Measurements from ENCODE around the gene NRL.

Gene NRL

DNA sequence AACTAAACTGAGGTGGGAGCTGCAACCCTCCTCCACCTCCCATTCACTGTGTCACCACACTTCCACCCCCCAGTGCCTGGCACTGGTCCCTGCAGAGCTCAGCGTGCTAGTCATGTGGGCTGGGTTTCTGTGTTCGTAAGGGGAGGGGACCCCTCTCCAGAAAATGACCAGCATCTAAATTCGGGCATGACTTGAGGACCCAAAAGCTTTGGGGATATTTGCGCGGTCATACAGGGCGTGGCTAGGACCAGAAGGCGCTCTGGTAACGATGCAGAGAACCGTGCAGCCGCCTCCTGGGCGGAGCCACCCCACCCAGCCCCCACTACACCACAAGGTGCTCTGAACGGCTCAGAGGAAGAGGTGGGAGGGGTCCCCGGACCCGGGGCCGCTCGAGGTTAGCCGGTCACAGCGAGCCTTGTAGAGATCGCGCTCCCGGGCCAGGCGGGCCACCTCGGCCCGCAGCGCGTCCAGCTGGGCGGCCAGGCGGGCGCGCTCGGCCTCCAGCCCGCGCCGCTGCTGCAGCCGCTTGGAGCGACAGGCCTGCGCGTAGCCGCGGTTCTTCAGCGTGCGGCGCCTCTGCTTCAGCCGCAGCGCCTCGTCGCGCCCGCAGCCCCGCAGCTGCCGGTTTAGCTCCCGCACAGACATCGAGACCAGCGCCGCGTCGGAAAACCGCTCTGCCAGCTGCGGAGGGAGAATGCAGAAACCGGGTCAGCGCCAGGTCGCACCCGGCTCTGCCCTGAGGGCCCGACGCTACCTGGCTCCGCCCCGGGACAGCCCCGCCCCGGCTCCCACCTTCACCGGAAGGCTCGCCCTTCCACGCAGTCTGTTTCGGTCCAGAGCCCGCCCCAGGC, 33.6 kb downstream of the NRL start:
- DNase-seq (ENCODE audit: low read depth): peak; percentile 49

DNA sequence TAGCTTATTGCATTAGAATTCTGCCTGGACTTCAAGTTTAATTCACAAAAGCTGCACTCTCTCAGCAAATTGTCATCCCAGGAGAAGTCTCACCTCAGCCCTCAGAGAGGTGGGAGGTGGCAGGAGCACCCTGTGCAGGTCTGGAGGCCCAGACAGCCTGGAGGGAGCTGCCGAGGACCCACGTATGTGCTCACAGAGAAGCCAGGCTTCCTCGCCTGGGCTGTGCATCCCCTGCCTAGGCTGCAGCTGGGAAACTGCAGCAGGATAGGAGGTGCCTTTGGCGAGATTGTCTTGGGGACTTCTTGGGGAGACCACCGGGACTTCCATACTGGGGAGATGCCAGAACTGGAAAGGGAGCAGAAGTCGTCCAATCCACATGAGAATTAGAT, 34.6 kb downstream of the NRL start:
- no peak for DNase-seq (ENCODE audit: low read depth)

DNA sequence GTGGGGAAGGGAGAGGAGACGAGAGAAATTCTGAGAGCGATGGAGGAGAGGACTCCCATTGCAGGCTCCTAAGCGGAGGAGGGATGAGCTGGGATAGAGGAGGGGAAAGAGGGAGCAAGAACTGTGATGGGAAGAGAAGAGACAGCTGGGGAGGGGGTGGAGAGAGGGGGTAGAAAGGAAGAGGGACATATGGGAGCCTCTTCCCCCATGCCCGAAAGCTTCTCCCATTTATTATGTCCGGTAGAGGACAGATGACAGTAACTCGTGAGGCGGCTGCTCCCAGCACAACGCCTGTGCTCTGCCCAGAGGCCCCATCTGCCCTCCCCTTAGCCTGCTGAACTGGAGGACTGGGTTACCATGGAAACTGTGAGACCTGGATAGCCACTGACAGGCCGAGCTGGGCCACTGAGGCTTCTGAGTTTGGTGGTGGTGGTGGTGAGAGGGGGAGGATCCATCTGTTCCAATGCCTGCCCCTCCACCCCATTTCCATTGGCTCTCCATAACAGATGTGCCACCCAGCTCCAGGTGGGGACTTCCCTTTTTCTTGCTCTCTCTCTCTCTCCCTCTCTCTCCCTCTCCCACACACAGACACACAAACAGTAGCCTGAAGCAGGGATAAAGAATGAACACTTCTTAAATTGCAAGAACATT, 35.1 kb downstream of the NRL start:
- DNase-seq (ENCODE audit: low read depth): no peak

DNA sequence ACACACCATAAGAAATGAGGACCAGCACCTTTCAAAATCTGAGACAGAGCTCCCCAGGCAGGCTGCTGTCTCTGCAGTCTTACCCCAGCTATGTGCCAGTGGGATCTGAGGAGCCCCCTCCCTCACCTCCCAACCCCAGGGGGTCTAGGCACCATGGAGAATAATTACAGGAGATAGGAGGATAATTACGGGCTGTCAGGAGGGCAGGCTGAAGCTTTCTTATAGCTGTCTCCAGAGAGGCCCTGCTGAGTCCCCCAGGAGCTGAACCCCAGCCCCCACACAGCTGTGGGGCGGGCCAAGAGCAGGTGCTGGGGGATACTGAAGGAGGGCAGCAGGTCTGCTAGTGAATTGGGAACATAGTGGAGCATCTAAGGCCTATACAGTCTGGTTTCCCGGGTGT, 36.6 kb downstream of the NRL start:
- DNase-seq (ENCODE audit: low read depth): no peak

DNA sequence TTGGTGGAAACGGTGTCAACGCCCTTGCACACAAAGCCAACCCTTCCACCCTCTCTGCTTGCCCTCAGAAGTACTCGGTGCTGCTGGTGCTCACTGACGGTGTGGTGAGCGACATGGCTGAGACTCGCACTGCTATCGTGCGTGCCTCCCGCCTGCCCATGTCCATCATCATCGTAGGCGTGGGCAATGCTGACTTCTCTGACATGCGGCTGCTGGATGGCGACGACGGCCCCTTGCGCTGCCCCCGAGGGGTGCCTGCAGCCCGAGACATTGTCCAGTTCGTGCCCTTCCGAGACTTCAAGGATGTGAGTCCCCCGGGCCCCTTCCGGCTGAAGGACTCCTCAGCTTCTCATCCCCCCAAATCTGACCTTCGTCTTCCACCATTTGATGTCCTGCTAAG, 37.7 kb downstream of the NRL start:
- DNase-seq (ENCODE audit: low read depth): no peak

DNA sequence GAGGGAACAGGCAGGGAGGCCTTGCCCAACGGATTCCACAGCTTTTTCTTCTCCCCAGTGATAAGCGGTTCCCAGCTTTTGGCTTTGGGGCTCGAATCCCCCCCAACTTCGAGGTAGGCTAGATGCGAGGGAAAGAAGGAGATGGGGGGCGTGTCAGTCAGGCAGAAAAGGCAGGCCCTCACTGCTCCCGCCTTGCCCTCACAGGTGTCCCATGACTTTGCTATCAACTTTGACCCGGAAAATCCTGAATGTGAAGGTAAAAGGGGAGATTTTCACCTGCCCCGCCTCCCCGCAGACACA, 38.5 kb downstream of the NRL start:
- no peak for DNase-seq (ENCODE audit: low read depth)

DNA sequence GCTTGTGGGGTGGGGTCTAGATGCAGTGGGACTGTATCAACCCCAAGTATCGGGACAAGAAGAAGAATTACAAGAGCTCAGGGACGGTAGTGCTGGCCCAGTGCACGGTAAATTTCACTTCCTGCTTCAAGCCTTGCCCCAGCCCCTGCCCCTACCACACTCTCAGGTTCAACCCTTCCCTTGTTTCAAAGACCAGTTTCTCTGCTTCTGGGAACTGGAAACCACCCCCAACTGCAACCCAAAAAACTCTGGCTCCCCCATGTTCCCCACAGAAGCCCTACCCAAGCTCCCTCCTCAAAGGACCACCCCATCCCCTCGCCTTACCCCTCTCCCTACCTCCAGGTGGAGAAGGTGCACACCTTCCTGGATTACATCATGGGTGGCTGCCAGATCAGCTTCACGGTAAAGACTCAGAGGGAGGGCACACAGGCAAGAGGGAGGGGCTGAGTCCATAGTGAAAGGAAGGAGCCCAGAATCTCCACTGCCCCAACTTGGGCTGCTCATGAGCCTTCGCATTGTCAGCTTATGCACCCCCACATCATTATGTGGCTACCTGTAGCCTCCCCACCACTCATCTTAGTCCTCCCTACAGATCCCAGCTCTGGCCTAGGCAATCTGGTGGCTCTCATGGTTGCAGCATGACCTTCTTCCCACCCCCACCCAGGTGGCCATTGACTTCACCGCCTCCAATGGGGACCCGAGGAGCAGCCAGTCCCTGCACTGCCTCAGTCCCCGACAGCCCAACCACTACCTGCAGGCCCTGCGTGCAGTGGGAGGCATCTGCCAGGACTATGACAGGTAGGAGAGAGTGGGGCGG, 39.1 kb downstream of the NRL start:
- no peak for DNase-seq (ENCODE audit: low read depth)

DNA sequence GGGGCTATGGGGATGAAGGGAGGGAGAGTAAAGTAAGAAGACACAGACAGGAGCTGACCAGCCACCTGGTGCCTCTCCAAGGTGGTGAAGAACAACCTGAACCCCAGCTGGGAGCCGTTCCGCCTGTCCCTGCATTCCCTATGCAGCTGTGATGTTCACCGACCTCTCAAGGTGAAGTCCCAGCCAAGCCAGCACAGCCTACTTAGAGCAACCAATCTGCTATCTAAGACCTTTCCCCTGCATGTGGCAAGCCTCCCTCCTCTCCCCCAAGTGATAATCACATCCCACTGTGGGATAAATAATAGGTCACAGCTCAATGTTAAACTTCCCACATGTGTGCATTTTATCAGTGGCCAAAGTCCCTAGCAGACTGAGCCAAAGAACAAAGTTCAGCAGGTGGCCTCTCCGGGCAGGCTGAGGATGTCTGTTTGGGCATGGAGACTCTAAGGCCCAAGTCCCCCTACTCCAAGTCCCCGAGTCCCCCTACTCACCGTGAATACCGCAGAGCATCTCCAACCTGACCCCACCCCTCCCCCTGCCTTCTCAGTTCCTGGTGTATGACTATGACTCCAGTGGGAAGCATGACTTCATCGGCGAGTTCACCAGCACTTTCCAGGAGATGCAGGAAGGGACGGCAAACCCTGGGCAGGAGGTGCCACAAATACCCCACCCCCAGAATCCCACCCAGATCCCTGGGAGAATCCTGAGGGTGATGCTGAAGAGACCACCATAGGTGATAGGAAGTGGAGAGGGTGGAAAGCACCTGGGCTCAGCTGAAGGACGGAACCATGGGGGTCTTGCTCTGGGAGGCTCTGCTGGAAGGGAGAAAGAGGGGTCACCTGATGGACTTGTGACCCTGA, 39.9 kb downstream of the NRL start:
- no peak for DNase-seq (ENCODE audit: low read depth)

DNA sequence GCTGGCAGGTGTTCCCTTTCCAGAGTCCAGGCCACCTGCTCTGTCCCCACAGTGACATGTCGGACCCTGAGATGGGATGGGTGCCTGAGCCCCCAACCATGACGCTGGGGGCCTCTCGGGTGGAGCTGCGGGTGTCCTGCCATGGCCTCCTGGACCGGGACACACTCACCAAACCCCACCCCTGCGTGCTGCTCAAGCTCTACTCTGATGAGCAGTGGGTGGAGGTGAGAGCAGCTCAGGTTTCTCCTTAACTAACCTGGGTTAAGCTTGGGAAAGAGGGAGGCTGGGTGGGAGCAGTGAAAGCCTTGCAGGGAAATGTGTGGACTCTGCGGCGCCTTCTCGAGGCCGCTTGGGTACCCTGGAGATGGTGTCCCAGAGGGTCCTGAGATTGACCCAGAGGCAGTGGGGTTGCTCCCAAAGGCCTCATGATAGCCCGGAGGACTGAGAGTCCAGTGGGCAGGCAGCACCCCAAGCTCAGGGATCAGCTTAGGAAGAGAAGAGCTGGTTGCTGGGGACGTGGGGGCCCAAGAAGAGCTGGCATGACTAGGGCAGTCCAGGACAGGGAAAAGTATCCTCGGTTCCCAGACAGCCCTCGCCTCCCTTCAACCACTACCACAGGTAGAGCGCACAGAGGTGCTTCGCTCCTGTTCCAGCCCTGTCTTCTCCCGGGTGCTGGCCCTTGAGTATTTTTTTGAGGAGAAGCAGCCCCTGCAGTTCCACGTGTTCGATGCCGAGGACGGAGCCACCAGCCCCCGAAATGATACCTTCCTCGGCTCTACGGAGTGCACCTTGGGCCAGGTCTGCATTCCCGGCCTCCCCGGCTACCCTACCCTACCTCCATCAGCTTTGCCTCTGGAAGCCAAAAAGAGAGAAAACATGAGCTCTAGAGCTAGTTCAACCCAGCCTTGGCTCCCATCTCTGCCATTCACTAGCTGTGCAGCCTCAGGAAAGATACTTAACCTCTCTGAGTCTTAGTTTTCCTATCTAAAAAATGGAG, 41.6 kb downstream of the NRL start:
- DNase-seq (ENCODE audit: low read depth): no peak

DNA sequence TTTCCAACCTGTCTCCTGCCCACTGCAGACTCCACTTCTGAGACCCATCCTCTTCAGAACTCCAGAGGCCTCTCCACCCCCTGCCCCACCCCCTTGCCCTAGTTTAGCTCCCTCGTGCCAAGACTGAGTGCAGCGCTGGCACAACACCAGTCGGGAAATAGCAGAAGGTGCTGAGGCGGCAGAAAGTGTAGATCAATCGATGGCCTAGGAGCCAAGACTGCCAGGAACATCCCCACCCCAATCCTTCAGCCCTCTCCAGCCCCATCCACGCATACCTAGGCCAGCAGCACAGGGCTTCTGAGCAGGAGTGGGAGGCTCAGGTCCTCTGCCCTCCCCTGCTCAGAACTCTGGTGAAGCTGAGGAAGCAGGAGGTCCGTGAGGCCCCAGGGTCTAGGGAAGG, 42.3 kb downstream of the NRL start:
- DNase-seq (ENCODE audit: low read depth): no peak

DNA sequence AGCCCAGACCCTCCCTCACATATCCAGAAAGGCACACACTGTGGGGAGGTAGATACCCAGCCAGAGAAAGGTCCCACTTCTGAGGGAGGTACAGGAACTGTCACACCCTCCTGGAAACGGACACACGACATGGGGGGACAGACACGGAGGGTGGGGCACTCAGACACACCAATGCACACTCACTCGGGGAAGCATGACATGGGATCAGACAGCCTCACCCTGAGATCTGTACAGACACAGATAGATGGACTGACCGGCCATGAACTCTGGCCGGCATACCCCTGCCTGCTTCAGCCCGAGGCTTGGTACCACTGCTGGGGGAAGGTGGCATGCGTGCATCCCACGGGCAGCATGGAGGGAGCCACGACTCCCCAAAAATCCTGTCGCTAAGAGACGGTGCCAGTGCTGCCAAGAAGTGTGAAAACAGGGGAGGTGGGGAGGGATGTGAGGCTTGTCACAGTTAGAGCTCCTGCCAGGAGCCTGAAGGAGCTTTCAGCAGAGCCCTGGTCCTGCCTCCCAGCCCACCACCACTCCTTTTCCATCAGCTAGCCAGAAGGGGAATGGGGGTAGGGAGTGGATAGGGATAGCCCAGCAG, 42.8 kb downstream of the NRL start:
- DNase-seq (ENCODE audit: low read depth): no peak

DNA sequence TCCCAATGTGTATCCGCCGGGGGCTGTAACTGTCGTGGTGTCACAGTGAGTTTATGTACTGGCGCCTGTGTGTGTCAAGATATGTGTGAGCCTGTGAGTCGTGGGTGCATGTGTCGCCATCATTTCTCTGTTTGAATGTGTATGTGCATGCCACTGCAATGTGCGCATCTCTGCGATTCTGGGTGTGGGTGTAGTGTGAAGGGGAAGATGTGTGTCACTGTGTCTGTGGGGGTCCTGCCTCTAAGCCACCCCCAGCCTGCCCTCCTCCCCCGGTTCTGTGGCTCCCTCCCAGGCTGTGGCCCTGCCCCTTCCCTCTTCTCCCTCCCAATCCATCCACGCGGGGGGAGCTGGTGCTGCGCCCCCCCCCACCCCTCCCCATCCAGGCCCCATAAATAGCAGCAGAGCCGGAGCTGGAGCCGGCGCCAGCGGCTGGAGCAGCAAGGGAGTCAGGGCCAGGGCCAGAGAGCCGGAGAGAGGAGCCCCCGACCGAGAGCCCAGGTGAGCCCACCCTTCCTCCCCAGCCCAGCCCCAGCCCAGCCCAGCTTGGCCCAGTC, 43.5 kb downstream of the NRL start, which contains the start of gene CPNE6:
Gene CPNE6 (plus strand): TSS at position 419 of the 554 bp plus-strand sequence. CDS start 1,375 bp downstream, outside the sequence.
- no peak for DNase-seq (ENCODE audit: low read depth)

DNA sequence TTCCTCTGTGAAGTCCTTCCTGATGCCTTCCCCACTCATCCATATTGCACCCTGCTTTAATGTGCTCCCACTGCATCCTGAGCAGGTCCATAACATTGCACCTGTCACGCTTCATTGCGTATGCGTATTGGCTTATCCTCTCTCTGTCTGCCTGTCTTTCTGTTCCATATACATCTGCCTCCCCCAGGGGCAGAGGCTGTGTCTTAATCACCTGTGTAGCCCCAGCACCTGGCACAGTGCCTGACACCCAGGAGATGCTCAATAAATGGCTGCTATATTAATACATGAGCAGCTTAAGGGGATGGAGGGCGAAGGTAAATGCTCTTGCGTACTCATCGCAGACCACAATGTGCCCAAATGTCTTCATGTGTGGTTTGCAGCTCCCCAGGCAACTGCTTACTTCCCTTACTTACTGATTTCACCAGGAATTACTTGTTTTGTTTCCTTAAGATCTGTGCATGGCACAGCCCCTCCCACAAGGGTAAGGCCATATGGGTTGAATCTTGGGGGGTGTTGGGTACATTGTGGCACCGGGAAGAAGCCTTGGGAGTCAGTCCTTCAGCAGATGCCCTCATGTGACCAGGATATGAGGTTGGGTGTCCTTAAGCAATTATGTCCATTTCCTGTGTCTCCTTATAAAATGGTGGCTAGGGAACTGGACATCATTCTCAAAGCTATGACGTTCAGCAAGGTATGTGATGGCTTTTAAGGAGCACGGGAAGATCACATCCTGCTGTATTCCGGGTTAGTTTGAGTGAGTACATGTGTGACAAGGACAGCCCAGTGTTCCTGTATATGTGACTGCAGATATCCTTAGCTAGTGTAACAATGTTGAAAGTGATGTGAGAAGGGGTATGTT, 44.2 kb downstream of the NRL start:
- DNase-seq (ENCODE audit: low read depth): no peak

DNA sequence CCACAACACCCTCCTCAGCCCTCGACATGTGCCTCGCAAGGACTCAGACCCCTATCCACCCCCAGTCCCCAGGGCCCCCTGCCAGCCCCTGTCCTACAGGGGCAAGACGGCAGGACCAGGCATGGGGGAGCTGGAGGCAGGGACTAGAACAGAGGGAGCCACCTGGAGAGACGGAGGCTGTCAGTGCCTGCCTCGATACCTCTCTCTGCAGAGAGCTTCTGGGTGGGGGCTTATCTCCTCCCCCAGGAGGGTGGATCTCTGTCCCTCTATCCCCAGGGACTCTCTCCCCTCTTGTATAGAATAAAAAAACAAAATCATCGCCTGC, 45.4 kb downstream of the NRL start:
- DNase-seq (ENCODE audit: low read depth): no peak

DNA sequence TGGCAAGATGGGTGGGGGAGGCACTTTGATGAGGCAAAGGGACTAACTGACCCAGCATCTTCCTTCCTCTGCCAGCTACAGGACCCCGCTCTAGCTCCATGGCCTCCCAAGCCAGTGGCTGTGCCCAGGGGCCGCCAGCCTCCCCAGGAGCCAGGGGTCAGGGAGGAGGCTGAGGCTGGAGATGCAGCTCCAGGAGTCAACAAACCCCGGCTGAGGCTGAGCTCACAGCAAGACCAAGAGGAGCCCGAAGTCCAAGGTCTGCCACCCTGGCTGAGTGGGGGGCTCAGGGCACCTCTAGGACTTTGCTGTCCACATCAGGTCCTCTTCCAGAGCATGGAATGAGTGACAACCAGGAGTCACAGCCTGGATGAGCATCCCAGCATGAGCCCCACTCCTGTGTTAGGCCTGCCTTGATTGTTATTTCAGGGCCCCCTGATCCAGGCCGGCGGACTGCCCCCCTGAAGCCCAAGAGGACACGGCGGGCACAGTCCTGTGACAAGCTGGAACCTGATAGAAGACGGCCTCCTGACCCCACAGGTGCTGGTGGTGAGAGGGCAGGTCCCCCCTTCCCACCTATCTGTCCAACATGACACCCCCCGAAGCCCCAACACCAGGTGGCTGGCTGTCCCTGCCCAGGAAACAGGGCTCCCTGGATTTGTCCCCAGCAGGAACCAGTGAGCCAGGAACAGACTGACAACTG, 45.9 kb downstream of the NRL start:
- DNase-seq (ENCODE audit: low read depth): no peak

DNA sequence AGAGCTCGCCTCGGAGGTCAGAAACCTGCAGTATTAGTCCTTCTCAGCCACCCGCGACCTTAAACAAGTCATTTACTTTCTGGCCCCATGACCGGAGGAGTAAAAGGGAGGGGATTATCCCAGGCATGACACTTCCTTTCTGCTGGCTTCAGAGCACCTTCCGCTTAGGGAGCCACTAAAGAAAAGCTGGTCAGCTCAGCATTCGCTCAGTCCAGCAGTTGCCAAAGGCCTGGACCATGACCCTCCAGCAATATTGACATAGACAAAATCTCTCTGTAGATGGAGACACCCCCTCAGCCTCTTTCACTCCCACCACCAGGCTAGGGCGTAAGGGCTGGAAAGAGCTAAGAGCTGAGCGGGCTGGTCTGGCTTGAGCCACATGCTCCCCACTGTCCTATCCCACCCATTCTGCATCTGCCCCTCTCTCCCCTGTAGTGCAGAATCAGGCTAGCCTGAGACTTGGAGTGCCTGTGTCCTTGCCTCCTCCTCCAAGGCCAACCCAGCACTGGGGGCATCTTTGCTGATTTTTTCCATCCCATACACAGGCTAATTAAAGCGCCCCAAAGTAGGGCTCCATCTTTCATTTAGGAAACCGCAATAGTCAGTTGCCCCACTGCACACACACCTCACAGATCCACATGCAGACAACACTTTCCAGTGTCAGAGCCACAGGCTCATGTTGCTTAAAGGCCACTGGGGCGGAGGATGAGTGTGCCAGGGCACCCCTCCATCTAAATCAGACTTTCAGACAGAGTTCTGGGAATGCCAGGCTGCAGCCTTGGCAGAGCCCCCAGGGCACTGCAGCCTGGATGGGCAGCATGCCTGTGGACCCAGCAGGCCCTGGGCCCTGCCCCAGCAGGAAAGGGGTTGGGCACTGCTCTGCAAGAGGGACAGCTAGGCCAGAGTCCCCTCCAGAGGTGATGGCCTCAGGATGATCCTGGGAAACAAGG, 47.3 kb downstream of the NRL start:
- DNase-seq (ENCODE audit: low read depth): no peak

DNA sequence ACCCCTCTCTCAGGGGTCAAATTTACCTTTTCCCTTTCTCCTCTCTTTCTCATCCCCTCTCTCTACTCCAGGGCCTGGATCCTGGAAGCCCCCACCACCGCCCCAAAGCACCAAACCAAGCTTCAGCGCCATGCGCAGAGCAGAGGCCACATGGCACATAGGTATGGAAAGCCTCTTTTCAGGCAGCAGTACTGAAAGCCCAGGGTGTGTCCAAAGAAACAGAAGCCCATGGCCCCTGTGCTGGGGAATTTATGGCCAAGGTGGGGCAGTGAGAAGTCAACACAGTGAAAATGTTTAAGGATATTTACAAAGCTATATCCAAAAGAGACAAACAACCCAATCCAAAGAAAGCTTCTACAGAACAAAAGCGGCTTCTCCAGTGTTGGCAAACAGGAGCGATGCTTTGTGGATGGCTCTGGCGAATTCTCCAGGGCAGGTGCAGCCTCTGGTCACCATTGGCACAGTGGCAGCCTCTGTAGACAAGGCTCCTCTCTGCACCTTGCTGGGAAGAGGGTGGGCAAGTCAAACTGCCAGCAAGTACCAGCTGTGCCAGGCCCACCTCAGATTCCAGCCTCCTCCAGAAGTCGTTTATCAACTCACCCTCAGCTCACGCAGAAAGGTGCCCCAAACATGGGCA, 48.1 kb downstream of the NRL start:
- DNase-seq (ENCODE audit: low read depth): no peak

All from stimulated activated CD4-positive, alpha-beta T cell treated with anti-CD3 and anti-CD28 coated beads, Interleukin-2, amount 100 ng/mL, for 4 hours (primary cell).